GM12878 (cell line): ENCODE results near the gene CHRNA3. TPM values are rescaled to one million over a fixed set of nuclear protein-coding genes. Genes with fewer than 3 reads are reported as not detected.

Source experiments
- ATAC-seq: fragments of 200-7000 bp; cut with Tn5 transposase; 3 replicates; pipeline ENCODE4 v1.9.1; 2020; ENCODE audit warnings: mild to moderate bottlenecking, moderate library complexity
- BruUV-seq: library from RNA; stranded (reverse); fragments of 400-500 nt; replicated peaks from 2 replicates; lab custom pipeline; 2021; lab: Mats Ljungman, UMichigan
- CTCF ChIA-PET: fragments of 300-600 bp; sonication (Branson Sonifier 250); formaldehyde crosslinking; extraction: SDS; loops from one replicate; lab custom pipeline; 2021; ENCODE audit warnings: inconsistent platforms; lab: Yijun Ruan, JAX
- POLR2A ChIA-PET: fragments of 350-600 bp; formaldehyde crosslinking; extraction: SDS; loops from one replicate; lab custom pipeline; 2021; ENCODE audit warnings: inconsistent platforms; lab: Charles Lee
- RAD21 ChIA-PET: fragments of 300-600 bp; sonication (Branson Sonifier 250); formaldehyde crosslinking; loops from one replicate; lab custom pipeline; 2023; ENCODE audit warnings: antibody characterized with exemption; ENCODE audit not compliant: unreplicated experiment; lab: Charles Lee
- SMC1A ChIA-PET: fragments of 300-600 bp; sonication (Branson Sonifier 250); formaldehyde crosslinking; loops from one replicate; lab custom pipeline; 2023; ENCODE audit not compliant: unreplicated experiment, uncharacterized antibody; lab: Charles Lee
- DNase-seq: peaks from one replicate; pipeline ENCODE4 v3.0.0-alpha.2; 2011; ENCODE audit warnings: low read depth, low spot score
- FAIRE-seq: peaks from 3 replicates; lab custom pipeline; 2011; peaks lifted over from hg19 to GRCh38; lab: Jason Lieb, UNC
- H2AFZ ChIP-seq: 2 replicates; pipeline ENCODE4 v1.6.0; 2011; ENCODE audit warnings: low read depth, low read length, control low read depth; ENCODE audit not compliant: control insufficient read depth
- H3K27ac ChIP-seq: 2 replicates; pipeline ENCODE4 v1.5.1; 2011; ENCODE audit warnings: control low read depth; ENCODE audit not compliant: control insufficient read depth, insufficient read depth
- H3K27me3 ChIP-seq, 2 experiments: replicated peaks in 1 of 2; 2 replicates each; pipeline versions ENCODE4 v1.6.0 to v1.6.1; 2011; ENCODE audit warnings: low read length in 1 of 2; ENCODE audit not compliant: control insufficient read depth in 2 of 2, insufficient read depth in 2 of 2
- H3K36me3 ChIP-seq, 2 experiments: 2 replicates each; pipeline ENCODE4 v1.5.1; 2011; ENCODE audit warnings: low read length in 1 of 2; ENCODE audit not compliant: control insufficient read depth in 2 of 2, insufficient read depth in 2 of 2
- H3K4me1 ChIP-seq: 2 replicates; pipeline ENCODE4 v1.6.1; 2011; ENCODE audit warnings: mild to moderate bottlenecking, low read length, moderate library complexity, mixed read lengths; ENCODE audit not compliant: control insufficient read depth, insufficient read depth
- H3K4me2 ChIP-seq: 2 replicates; pipeline ENCODE4 v1.6.0; 2011; ENCODE audit warnings: control low read depth; ENCODE audit not compliant: control insufficient read depth, insufficient read depth
- H3K4me3 ChIP-seq: fragments of 200-600 bp; sonication (generic); 2 replicates; pipeline ENCODE4 v1.5.1; 2016
- H3K79me2 ChIP-seq: 2 replicates; pipeline ENCODE4 v1.6.0; 2011; ENCODE audit warnings: low read length; ENCODE audit not compliant: control insufficient read depth, insufficient read depth
- H3K9ac ChIP-seq: 2 replicates; pipeline ENCODE4 v1.8.0; 2011; ENCODE audit warnings: low read length, control low read depth, mixed read lengths; ENCODE audit not compliant: control insufficient read depth, insufficient read depth
- H3K9me3 ChIP-seq: replicated peaks from 3 replicates; pipeline ENCODE4 v1.5.1; 2011; ENCODE audit warnings: mild to moderate bottlenecking, low read length; ENCODE audit not compliant: control insufficient read depth, insufficient read depth
- H4K20me1 ChIP-seq: 2 replicates; pipeline ENCODE4 v1.6.0; 2011; ENCODE audit not compliant: control insufficient read depth, insufficient read depth
- ASH2L ChIP-seq: fragments of 300-600, 200-600 bp; sonication (generic); IDR thresholded peaks from 2 replicates; pipeline ENCODE4 v1.6.1; 2017; ENCODE audit warnings: low read depth, mild to moderate bottlenecking, borderline replicate concordance
- ATF7 ChIP-seq: fragments of 450-650 bp; IDR thresholded peaks from 2 replicates; pipeline ENCODE4 v1.6.1; 2016; ENCODE audit warnings: low read depth, mild to moderate bottlenecking
- BHLHE40 ChIP-seq, 2 experiments: fragments of 450-650 bp in 1 of 2; IDR thresholded peaks; 2 replicates each; pipeline ENCODE4 v1.6.1; 2011 to 2017; ENCODE audit warnings: low read depth in 2 of 2, borderline replicate concordance in 1 of 2, improper control_type of control experiment in 1 of 2, low read length in 1 of 2, mild to moderate bottlenecking in 1 of 2
- CHD1 ChIP-seq: IDR thresholded peaks from 2 replicates; pipeline ENCODE4 v1.6.1; 2012; ENCODE audit warnings: low read depth, low read length, improper control_type of control experiment
- CREM ChIP-seq: IDR thresholded peaks from 2 replicates; pipeline ENCODE4 v1.6.1; 2014; ENCODE audit warnings: antibody characterized with exemption, low read depth
- FOXM1 ChIP-seq: IDR thresholded peaks from 2 replicates; pipeline ENCODE4 v1.6.1; 2012; ENCODE audit warnings: low read depth, mild to moderate bottlenecking, inconsistent platforms, low read length, moderate library complexity
- GATAD2B ChIP-seq: fragments of 450-650 bp; conservative IDR thresholded peaks from 2 replicates; pipeline ENCODE4 v1.6.1; 2017; ENCODE audit warnings: low read depth, mild to moderate bottlenecking, moderate library complexity
- HDAC6 ChIP-seq: fragments of 200-600 bp; sonication (generic); IDR thresholded peaks from one replicate; pipeline ENCODE4 v1.8.0; 2017; ENCODE audit warnings: antibody characterized with exemption; ENCODE audit not compliant: unreplicated experiment
- IKZF1 ChIP-seq: fragments of 450-650 bp; conservative IDR thresholded peaks from 2 replicates; pipeline ENCODE4 v1.6.1; 2017; ENCODE audit warnings: antibody characterized with exemption, mild to moderate bottlenecking
- KAT2A ChIP-seq: conservative IDR thresholded peaks from 2 replicates; pipeline ENCODE4 v1.6.1; 2011; ENCODE audit warnings: low read depth, low read length; ENCODE audit not compliant: control insufficient read depth
- NR2F1 ChIP-seq: fragments of 450-650 bp; conservative IDR thresholded peaks from 2 replicates; pipeline ENCODE4 v1.6.1; 2017; ENCODE audit warnings: mild to moderate bottlenecking
- POLR2A ChIP-seq: IDR thresholded peaks from 2 replicates; pipeline ENCODE4 v1.6.1; 2011; ENCODE audit warnings: low read depth, mild to moderate bottlenecking, low read length
- POLR2AphosphoS2 ChIP-seq: IDR thresholded peaks from 2 replicates; pipeline ENCODE4 v1.6.1; 2011; ENCODE audit warnings: low read depth, mild to moderate bottlenecking, low read length, improper control_type of control experiment, moderate library complexity
- TARDBP ChIP-seq: IDR thresholded peaks from 2 replicates; pipeline ENCODE4 v1.6.1; 2016; ENCODE audit warnings: borderline replicate concordance
- TCF7 ChIP-seq: IDR thresholded peaks from 2 replicates; pipeline ENCODE4 v1.6.1; 2014; ENCODE audit warnings: antibody characterized with exemption, borderline replicate concordance
- ZNF592 ChIP-seq: fragments of 450-650 bp; IDR thresholded peaks from 2 replicates; pipeline ENCODE4 v1.6.1; 2017; ENCODE audit warnings: mild to moderate bottlenecking, moderate library complexity
- WGBS: methylation state at CpG from one replicate; pipeline ENCODE4 v1.1.6; 2016; ENCODE audit warnings: low lambda C conversion rate; ENCODE audit not compliant: insufficient replicate concordance, insufficient coverage; ENCODE audit errors: missing lambda C conversion rate; 5-methylcytosine and 5-hydroxymethylcytosine counted together
- in situ Hi-C: fragments of 300-500 bp; cut with MboI; formaldehyde crosslinking; loops from 9 replicates; pipeline ENCODE4 v1.14.3; 2018; ENCODE audit warnings: mixed read lengths
- intact Hi-C: fragments of 100-400 bp; cut with micrococcal nuclease; formaldehyde crosslinking; loops from one replicate; pipeline ENCODE4 v1.14.2; 2022; ENCODE audit not compliant: unreplicated experiment
- polyA plus RNA-seq, 11 experiments: library from polyadenylated mRNA; depleted of rRNA in 4 of 11; unstranded in 6 of 11; stranded (reverse) in 5 of 11; fragments of >200 nt; fragmentation: Nextera tagmentation in 4 of 11; fragmentation: Illumina TruSeq in 1 of 11; extraction: Ambion mirVana in 4 of 11; extraction: Trizol in 1 of 11; gene quantifications; 1 replicate in 1 of 11; 2 replicates in 10 of 11; pipeline versions ENCODE4 v1.2.1 to v1.2.3, GENCODE V29; 2011 to 2016; ENCODE audit warnings: inconsistent platforms in 2 of 11, missing spikeins in 2 of 11, low read depth in 1 of 11
- total RNA-seq, 4 experiments: library from RNA; depleted of rRNA in 3 of 4; stranded (reverse); fragments of >200 nt in 3 of 4; fragmentation: Illumina TruSeq in 1 of 4; extraction: Trizol in 1 of 4; gene quantifications; 2 replicates each; pipeline versions ENCODE4 v1.2.1 to v1.2.3, GENCODE V29; 2013 to 2021
- TF ChIP-seq, protein P1 (sequence below): IDR thresholded peaks from 2 replicates; pipeline ENCODE4 v1.6.1; 2012; ENCODE audit warnings: low read depth, low read length, improper control_type of control experiment

The CHRNA3 gene
- total and polyA plus RNA-seq, 10 of the 15 experiments (the other 5 are each of a cell fraction or from before 2014, with no cell fraction given), result 0.06 to 0.19 (median 0.09) TPM; not detected in 7

- TF ChIP-seq IKZF1, result no peak
- no peak for TF ChIP-seq ASH2L
- no peak for TF ChIP-seq CREM
- no peak for TF ChIP-seq CHD1
- no peak for TF ChIP-seq NR2F1
- TF ChIP-seq TARDBP, result no peak
- no peak for TF ChIP-seq TCF7
- TF ChIP-seq POLR2AphosphoS2, result no peak
- DNase-seq (no peak), ATAC-seq (no peak; the same call in 2 of the 3 replicates), FAIRE-seq (no peak)
- H2AFZ ChIP-seq, result no peak overlapping the region
- ChIA-PET RAD21 (no interaction called here), SMC1A (interaction anchor here (0.5 kb wide), 1 partner anchor 12 kb away, joined by 3 read pairs; no protein-coding TSS in a partner anchor), POLR2A (no interaction called here), CTCF (no interaction called here)
- intact Hi-C loops, result no loop called here
- no TSS peak for BruUV-seq
- no peaks in the 10 kb centered on the region for H4K20me1 ChIP-seq
- H3K36me3 ChIP-seq, result no peaks in the 10 kb centered on the region
- no peak overlapping the region for H3K27ac ChIP-seq
- H3K79me2 ChIP-seq, result no peaks in the 10 kb centered on the region
- no peaks in the 10 kb centered on the region for H3K27me3 ChIP-seq
- 7% methylated on average over 9 of the region's 9 CpGs for WGBS
- no peaks in the 10 kb centered on the region for H3K4me1 ChIP-seq
- no peaks in the 10 kb centered on the region for H3K9me3 ChIP-seq
- no peak overlapping the region for H3K9ac ChIP-seq
- in situ Hi-C loops, result no loop called here
- H3K4me3 ChIP-seq, result no peak overlapping the region
- H3K4me2 ChIP-seq, result no peak overlapping the region
Measured at GRCh38 chr15:78660584-78660983, 39.8 kb upstream of the CHRNA3 start.

DNA sequence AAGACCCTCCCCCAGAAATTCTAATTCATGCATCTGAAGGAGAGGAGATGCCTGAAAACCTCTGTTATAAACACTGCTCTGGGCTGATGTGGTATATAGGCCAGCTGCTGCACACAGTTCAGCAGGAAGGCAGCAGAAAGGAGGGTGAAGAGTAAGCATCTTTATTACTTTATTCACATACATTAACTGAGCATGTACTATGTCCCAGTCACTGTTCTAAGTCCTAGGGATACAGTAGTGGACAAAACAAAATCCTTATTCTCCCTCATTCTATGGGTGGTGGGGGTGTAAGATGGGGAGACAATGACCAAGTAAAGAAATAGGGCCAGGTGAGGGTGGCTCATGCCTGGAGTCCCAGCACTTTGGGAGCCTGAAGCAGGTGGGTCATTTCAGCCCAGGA, 38.0 kb upstream of the CHRNA3 start:
- Histone ChIP-seq H3K27ac (no peak overlapping the region), H3K4me2 (no peak overlapping the region), H3K9me3 (no peaks in the 10 kb centered on the region), H3K4me1 (no peaks in the 10 kb centered on the region), H3K79me2 (no peaks in the 10 kb centered on the region), H3K27me3 (no peaks in the 10 kb centered on the region; a peak in 1 of 4 replicates), H3K9ac (no peak overlapping the region), H3K4me3 (no peak overlapping the region), H4K20me1 (no peaks in the 10 kb centered on the region), H3K36me3 (no peaks in the 10 kb centered on the region), H2AFZ (no peak overlapping the region)
- ATAC-seq, result no peak
- ChIA-PET RAD21 (no interaction called here), CTCF (no interaction called here), POLR2A (no interaction called here), SMC1A (no interaction called here)
- no TSS peak for BruUV-seq
- no peak for FAIRE-seq
- intact Hi-C loops, result no loop called here
- no peak for DNase-seq
- in situ Hi-C loops, result no loop called here
- TF ChIP-seq, protein P1, sequence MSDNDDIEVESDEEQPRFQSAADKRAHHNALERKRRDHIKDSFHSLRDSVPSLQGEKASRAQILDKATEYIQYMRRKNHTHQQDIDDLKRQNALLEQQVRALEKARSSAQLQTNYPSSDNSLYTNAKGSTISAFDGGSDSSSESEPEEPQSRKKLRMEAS, result no peak
- TF ChIP-seq ZNF592 (no peak), BHLHE40 (IDR thresholded peaks at IDR 0.05; ENCODE audit: borderline replicate concordance in 1 of 2, low read depth in 2 of 2, low read length in 1 of 2) (no peak), HDAC6 (no peak), KAT2A (no peak), POLR2A (no peak), GATAD2B (no peak), FOXM1 (no peak), ATF7 (no peak)
